NCI-H526 (cell line): ENCODE data around the gene TMEM51.
"Not testable (repeated sequence)": the region's sequence is repeated elsewhere in the genome, so short reads cannot be mapped to it uniquely, and the experiment has no call there.

Experiments
- DNase-seq, 2 experiments: peaks; one replicate each; lab custom pipeline; 2025; lab: John Stamatoyannopoulos, UW

TMEM51 gene

DNA sequence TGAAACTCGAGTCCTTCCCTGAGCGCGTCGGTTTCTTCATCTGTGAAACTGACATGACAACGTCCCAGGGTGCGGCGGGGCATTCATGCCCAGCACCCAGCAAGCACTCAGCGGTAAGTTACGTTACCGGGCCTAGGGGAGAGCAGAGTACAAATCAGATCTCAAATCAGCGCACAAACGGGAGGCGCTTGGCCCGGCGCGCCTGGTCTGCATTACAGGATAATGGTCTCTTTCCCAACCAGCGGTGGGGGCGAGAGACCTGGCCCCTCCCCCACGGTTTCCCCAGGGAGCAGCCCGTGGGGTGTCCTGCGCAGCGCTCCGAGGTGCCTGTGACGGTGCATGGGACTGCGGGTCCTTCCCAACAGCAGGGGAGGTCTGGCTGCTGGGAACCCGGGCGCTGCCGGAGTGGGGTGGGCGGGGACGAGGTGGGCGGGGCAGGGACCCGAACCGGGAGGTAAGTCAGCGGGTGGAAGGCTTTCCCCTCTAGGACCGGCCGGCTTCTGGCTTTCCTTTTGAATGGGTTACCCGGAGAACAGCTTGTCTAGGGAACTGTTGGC, 1.0 kb downstream of the TMEM51 start:
- DNase-seq = peak in 1 of 2 experiments; percentile 54

DNA sequence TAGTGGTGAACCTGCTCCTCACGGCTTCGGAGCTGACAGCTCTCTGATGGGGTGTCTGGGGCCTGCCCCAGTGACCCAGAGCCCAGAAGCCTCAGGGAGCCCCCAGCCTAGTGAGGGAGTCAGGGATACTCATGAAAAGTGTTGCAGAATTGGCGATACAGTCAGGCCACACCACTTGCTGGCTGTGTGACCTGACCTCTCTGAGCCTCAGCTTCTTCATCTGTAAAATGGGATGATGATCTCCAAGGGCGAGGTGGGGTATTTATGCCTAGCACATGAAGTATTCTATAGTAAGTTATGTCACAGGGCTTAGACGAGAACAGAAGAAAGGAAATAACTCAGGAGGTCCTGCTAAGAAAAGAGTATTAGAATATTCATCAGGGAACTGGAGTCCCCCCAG, 1.6 kb downstream of the TMEM51 start:
- no peak for DNase-seq

DNA sequence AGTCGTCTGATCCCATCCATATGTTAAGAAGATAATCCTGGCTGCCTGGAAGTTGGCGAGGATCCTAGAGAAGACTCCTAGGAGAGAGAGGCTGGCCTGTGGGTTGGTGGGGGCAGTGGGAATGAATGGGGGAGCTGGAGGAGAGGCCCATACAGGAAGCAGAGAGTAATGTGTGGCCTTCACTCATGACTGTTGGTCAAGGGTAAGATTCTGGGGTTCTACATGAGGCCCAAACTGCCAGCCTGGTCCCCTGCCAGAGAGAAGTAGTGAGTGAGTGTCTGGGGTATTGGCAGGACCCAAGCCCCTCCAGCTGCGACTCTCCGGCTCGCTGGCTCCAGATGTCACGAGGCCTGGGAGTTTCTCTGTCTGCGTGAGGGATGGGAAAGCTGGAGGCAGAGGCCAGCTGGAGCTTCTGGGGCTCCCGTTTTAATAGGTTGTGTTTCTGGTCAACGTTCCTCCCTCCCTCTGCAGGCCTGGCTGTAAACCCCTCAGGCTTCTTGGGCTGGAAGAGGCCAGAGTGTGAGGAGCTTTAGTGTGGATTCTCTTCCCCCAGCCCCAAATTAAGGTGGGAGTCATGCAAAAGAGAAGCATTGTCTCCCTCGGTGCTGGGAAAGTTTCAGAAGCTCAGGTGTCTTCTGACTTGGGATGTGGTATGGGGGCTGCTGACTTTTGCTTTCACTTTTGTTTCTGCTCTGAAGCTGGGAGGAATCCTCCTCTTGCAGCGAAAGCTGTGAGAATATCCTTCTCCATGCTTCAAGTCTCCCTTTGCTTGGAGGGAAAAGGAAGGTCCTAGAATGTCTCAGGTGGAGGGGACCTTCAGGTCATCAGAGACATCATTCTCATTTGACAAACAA, 2.6 kb downstream of the TMEM51 start:
- DNase-seq = no peak

DNA sequence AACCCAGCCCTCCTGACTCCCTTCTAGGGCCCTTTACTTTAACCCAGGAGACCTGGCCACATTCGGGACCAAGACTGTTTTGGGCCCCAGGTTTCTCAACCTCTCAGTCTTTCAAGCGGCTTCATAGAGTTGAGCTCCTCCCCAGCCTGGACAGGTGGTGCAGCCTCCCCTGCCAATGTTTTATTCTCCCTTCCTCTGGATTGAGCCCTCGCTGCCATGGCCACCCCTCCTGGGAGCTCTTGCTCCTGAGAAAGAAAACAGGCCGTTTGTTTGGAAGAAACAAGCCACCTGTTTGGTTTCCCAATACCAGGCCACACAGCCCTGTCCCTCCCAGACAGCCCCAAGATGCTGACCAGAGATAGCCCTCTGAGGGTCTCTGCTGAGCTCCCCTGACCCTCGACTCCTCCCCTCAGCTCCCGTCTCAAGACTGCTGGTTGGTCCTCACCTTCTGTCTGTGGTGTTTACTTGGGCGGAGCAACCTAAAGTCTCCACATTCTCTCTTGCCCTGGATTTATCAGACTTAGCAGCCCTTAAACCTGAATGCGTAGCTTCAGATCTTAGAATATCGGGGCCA, 3.3 kb downstream of the TMEM51 start:
- DNase-seq = no peak

DNA sequence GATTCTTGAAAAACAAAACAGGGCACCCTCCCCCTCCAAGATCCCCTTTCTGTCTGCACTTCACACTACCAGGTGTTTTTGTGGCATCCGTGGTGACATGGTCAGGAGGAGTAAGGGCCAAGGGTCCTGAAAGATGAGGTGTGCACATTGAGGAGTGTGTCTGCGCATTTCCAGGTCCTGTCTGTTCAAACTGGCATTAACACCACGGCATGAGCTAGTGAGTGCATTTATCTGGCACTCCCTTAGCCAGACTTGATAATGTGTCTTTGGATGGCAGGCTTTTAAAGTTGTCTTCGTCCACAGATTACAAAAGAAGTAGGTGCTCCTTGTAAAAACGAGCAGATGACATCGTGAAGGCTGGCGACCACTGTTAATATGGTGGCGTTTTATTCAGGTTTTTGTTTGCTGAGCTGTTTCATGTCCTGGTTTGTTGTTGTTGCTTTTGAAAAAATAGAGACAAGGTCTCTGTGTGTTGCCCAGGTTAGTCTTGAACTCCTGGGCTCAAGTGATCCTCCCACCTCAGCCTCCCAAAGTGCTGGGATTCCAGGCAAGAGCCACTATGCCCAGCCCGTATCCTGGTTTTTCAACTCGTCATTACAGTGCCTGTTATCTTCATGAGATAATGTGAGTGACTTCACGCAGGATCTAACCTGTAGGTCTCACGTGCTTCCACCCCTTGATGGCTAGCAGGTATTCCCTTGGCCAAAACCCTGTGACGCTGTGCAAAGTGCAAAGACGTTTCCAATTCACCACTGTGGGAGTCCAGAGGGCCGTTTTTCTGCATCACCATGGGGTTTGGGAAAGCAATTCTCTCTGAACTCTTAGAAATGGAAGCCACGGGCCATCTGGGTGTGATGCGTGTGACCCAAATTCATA, 4.2 kb downstream of the TMEM51 start:
- no peak for DNase-seq

DNA sequence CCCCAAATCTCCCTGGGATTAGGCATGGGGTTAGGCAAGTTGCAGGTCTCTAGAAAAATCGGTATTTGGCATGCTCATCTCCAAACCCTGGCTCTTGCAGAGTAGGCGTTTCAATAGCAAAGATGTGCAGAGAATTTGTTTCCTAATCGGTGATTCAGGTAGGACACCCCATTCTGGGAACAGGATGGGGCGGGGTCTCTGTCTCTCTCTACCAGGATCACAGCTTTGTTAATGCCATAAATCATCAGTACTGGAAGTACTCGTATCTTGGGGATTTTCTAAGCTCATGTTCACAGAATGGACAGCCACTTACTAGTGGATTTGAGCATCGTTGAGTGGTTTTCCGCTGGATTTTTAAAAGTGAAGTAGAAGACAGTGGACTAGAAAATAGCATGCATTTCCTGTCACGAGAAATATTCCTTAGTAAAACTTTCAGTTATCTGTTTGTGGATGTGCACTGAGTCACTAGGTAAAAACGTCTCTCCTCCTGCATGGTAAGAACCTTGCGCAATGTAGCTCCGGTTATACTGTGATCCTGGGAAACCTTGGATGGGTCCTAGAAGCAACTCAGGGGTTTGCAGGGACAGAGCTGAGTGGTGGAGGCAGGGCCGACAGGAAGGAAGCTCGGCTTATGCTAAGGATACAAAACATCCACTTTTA, 5.1 kb downstream of the TMEM51 start:
- no peak for DNase-seq

DNA sequence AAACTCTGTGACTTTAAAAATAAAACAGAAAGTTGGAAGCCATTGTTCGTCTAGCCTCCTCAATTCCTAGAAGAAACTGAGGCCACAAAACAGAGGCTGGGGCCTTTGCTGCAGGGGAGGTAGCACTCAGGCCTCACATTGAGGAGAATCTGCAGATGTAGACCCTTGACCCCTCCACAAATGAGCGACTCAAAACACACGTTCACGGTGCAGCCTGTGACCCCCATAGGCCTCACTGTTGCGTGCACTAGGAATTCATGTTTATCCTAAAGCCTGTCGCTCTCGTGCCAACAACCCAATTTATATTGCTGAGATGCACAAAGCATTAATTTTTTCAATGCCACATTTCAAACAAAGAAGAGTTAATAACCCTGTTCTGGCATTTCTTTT, 5.6 kb downstream of the TMEM51 start:
- no peak for DNase-seq

DNA sequence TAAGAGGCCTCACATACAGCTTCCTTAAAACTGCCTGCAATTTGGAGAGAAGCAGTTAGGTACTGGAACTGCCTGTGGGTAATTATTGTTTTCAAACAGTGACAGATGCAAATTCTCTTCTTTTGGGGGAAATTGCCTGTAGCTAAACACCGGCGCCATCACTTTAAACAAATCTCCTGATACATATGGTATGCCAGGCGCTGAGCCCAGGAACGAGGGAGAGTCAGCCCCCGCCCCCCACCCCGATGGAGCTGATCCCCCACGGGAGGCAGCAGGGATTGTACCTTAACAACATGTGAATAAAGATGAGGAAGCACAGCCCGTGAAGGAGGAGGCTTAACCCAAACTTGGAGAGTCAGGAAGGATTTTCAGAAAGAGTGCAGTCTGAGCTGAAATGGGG, 7.1 kb downstream of the TMEM51 start:
- peak; percentile 74 to 89 for DNase-seq

DNA sequence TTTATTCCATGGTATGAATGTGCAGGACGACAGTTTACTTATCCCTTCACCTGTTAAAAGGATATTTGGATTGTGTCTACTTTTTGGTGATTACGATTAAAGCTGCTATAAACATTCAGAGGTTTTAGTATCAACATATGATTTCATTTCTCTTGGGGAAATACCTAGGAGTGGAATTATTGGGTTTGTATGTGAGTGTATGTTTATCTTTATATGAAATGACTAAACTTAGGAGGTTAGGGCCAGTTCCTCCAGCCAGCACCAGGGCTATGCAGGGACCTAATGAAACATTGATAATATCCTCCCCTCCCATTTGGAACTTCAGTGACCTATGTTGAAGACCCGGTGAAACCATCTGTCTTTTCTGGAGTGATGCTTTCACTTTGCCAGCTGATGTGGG, 13.8 kb downstream of the TMEM51 start:
- no peak for DNase-seq

DNA sequence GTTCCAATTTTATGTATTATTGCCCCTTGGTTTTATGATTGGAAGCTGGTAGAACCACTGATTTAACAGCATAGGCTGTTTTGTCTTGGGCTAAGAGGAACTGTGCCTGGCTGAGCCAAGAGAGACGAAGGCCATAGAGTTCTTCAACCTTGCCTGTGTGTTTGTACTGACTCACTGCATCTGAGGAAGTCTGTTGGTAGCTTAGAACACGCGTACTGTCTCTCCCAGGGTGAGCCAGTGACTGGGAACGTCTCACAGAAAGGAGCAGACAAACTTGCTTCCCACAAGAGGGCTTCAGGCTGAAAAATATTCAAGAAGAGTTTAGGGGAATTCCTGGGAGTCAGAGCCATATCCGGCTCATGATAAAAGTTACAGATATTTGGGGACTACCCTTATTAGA, 14.9 kb downstream of the TMEM51 start:
- DNase-seq = no peak

DNA sequence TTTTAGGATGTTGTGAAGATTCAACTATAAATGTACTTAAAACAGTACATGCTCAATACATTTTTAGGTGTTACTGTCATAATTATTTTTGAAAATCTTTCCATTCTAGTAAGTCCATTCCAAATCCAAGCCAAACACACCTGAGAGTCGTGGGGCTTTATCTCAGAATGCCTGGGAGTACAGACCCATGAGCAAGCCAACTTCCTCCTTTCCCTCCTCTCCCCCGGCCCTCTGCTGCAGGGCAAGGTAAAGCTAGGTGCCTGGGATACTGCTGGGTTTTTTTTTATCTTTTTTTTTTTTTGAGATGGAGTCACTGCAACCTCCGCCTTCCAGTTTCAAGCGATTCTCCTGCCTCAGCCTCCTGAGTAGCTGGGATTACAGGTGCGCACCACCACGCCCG, 16.5 kb downstream of the TMEM51 start:
- DNase-seq = no peak

DNA sequence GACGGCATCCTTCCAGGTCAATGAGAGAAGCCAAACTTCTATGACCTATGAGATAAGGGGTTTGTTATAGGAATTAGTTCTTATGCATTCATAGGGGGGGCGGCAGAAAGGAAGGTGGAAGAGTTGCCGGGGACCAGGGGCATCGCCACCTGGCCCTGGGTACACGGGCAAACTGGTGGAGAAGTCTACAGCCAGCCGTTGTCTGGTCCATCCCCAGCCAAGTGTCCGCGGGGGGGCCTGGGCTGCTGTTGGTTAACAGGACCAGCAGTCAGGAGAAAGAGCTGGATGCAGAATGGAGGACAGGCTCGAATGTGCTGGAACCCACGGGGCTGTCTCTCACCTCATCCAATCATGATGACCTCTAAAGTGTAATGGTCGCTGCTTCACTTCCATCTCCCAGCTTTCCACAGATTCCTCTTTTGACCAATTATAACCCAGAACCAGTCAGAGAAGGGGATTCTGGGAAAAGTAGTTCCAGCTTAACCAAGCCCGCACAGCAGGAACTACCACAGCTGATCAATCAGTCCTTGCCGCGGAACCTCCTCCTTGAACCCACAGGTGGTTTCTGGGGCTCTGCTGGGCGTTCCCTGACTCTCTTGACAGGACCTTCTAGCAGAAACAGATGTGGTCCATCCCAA, 17.8 kb downstream of the TMEM51 start:
- peak in 1 of 2 experiments; percentile 32 for DNase-seq

DNA sequence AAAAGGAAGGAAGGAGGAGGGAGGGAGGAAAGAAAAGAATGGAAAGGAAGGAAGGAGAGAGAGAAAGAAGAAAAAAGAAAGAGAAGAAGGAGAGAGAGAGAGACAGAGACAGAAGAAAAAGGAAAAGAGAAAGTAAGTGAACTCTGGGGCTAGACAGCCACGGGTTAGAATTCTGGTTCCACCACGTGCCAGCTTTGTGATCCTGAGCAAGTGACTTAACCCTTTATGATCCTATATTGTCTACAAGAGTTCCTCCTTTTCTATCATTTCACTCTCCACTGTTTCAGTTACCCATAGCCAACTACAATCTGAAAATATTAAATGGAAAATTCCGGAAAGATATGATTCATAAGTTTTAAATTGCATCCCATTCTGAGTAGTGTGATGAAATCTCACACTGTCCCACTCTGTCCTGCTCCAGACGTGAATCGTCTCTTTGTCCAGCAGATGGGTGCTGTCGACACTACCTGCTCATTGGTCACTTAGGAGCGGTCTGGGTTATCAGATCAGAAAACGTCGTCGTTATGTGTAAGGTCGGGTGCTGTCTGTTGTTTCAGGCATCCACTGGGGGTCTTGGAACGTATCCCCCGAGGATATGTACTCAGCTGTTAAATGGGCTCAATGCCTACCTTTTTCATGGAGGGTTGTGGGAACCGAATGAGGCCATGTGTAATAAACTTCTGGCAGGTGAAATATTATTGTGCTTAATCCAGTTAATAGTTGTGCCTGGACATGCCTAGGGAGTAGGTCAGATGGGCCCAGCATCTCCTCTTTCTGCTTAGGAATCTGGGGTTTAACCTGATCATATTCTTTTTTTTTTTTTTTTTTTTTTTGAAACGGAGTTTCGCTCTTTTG, 19.1 kb downstream of the TMEM51 start:
- DNase-seq = peak in 1 of 2 experiments; percentile 22

DNA sequence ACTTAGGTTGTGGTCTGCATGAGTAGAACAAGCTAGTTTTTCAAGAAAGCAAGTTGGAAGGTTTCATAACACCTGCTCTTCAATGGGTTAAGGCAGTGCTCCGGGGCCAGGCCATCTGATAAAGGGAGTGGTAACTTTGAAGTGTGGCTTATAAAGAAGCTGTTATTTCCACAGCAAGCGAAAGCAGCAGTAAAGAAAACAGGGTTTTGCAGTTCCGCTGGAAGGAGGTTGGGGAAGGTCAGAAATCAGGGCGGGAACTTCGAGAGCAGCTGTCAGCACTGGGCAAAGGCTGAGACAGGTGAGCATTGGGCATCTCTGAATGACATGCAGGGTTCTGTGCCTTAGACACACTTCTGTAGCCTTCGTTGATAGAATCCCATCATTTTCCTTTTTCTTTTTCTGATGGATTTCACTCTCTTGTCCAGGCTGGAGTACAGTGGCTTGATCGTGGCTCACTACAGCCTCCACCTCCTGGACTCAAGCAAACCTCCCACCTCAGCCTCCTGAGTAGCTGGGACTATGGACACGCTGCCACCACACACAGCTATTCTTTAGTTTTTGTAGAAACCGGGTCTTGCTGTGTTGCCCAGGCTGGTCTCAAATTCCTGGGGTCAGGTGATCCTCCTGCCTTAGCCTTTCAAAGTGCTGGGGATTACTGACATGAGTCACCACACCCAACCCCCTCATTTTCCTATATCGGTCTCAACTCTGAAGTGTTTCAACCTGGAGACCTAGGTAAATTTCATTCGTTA, 20.5 kb downstream of the TMEM51 start:
- DNase-seq = peak; percentile 95 to 96

DNA sequence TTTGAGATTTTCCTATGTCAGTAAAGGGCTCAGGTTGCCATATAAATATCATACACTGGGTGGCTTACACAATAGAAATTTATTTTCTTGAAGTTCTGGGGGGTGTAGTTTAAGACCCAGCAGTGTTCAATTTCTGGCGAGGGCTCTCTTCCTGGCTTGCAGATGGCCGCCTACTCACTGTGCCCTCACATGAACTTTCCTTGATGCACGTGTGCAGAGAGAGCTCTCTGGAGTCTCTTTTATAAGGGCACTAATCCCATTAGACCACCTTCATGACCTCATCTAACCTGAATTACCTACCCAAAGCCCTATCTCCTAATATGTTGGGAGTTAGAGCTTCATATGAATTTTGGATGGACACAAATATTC, 21.1 kb downstream of the TMEM51 start:
- no peak for DNase-seq

DNA sequence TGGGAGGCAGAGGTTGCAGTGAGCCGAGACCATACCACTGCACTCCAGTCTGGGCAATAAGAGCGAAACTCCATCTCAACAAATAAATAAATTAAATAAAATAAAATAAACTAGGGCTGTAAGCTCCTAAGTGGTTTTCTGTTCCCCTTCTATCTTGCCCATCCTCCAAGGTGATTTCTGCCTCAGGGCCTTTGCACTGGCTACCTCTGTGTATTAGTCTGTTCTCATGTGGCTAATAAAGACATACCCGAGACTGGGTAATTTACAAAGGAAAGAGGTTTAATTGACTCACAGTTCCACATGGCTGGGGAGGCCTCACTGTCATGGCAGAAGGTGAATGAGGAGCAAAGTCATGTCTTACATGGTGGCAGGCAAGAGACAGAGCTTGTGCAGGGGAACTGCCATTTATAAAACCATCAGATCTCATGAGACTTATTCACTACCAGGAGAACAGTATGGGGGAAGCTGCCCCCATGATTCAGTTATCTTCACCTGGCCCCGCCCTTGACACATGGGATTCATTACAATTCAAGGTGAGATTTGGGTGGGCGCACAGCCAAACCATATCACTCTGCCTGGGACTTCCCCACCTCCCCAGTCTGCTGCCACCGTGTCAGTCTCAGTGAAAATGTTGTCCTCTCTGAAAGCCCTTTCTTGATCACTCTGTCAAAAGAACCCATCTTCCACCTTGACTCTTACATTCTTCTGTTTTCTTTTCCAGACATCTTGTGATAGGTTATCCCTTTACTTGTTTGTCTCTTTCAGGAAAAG, 22.0 kb downstream of the TMEM51 start:
- not testable (repeated sequence) for DNase-seq

DNA sequence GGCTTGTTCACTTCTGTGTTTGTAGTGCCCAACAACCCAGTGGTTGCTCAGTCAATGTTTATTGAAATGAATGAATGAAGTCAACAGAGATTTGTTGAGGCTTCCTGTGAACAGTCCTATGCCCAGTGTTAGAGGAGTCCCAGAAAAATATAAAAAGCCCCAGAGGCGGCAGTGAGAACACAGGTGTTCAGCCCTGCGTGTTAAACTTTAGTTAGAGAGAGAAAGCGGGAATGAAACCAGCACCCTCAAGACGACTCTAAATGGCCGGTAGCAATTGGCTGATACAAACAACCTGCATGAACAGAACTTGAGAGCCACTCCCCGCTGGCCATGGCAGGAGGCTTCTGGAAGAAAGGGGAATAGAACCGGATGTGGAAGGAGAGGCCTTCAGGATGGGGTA, 22.6 kb downstream of the TMEM51 start:
- no peak for DNase-seq

DNA sequence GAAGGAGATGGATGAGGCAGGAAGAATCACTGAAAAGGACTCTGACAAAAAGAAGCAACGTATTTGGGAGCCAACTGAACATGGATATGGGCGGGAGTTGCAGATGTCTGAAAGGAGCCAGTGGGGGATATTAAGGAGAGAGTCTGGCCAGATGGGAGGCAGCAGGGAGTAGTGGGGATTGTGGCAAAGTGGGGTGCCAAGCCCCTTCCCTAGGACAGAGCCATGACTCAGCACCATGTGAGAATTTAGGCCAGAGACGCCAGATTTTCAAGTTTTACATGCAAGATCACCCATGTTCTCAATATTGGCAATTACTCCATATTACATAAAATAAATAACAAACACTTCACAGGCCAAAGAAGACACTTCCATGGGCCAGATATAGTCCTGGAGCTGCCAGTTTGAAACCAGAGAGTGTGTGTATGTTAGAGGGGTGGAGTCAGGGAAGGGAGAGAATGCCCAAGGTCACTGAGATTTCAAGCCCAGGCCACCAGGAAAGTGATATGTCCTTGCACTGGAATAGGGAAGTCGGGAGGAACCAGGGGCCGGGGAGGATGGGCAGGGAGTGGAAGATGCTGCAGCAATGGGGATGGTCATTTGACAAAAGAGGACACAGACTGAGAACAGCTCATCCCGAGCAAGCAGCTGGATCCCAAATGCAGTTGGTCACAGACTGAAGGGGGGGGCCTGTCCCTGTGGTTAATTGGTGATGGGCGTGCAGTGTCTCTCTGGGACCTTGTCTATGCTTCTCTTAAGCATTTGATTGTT, 23.5 kb downstream of the TMEM51 start:
- DNase-seq = no peak
